NCI-H526 treated with DMSO at 0.1 percent for 48 hours (cell line): ENCODE results near the gene UBE2U.
"Not testable (repeated sequence)": the region's sequence is repeated elsewhere in the genome, so short reads cannot be mapped to it uniquely, and the experiment has no call there.

ENCODE experiments used
- DNase-seq: peaks from one replicate; lab custom pipeline; 2025; lab: John Stamatoyannopoulos, UW

UBE2U gene

GRCh38 chr1:64192290-64192689 is 11.1 kb upstream of the UBE2U start:
- DNase-seq: no peak

- DNase-seq: no peak
Measured at GRCh38 chr1:64194168-64195080, 9.0 kb upstream of the UBE2U start.

- DNase-seq: no peak
Measured at GRCh38 chr1:64195081-64195395, 8.4 kb upstream of the UBE2U start.

- DNase-seq: no peak
Measured at GRCh38 chr1:64196074-64196870, 7.2 kb upstream of the UBE2U start.

- DNase-seq: no peak
Measured at GRCh38 chr1:64197076-64197475, 6.3 kb upstream of the UBE2U start.

GRCh38 chr1:64199154-64199553 is 4.3 kb upstream of the UBE2U start:
- no peak for DNase-seq

- no peak for DNase-seq
Measured at GRCh38 chr1:64200064-64200463, 3.4 kb upstream of the UBE2U start.

GRCh38 chr1:64209221-64209620 is 5.8 kb downstream of the UBE2U start:
- DNase-seq: no peak

GRCh38 chr1:64212031-64212430 is 8.6 kb downstream of the UBE2U start:
- DNase-seq: no peak

GRCh38 chr1:64215576-64215975 is 12.2 kb downstream of the UBE2U start:
- no peak for DNase-seq

GRCh38 chr1:64220241-64220640 is 16.8 kb downstream of the UBE2U start:
- DNase-seq: no peak

- no peak for DNase-seq
Measured at GRCh38 chr1:64223329-64224151, 20.1 kb downstream of the UBE2U start.

GRCh38 chr1:64224236-64224635 is 20.8 kb downstream of the UBE2U start:
- DNase-seq: not testable (repeated sequence)

GRCh38 chr1:64228167-64228957 is 24.9 kb downstream of the UBE2U start:
- no peak for DNase-seq

- DNase-seq: no peak
Measured at GRCh38 chr1:64229307-64229706, 25.9 kb downstream of the UBE2U start.

GRCh38 chr1:64231153-64231552 is 27.7 kb downstream of the UBE2U start:
- peak; percentile 16 for DNase-seq

- no peak for DNase-seq
Measured at GRCh38 chr1:64231654-64232053, 28.2 kb downstream of the UBE2U start.

GRCh38 chr1:64234714-64235113 is 31.3 kb downstream of the UBE2U start:
- DNase-seq: no peak

- no peak for DNase-seq
Measured at GRCh38 chr1:64235181-64235580, 31.8 kb downstream of the UBE2U start.

GRCh38 chr1:64235910-64236309 is 32.5 kb downstream of the UBE2U start:
- no peak for DNase-seq

- DNase-seq: no peak
Measured at GRCh38 chr1:64236541-64236954, 33.1 kb downstream of the UBE2U start.

- DNase-seq: not testable (repeated sequence)
Measured at GRCh38 chr1:64239519-64239918, 36.1 kb downstream of the UBE2U start.
